Endothelial cell of umbilical vein (primary cell): Measurements from ENCODE around the gene ZNF598. TPM values are rescaled to one million over a fixed set of nuclear protein-coding genes. Genes with fewer than 3 reads are reported as not detected.

Source experiments
- BruUV-seq: library from RNA; stranded (reverse); fragments of 400-500 nt; replicated peaks from 2 replicates; lab custom pipeline; 2021; lab: Mats Ljungman, UMichigan
- CTCF ChIA-PET: fragments of 300-600, 350-600 bp; sonication (Branson Sonifier 250); formaldehyde crosslinking; loops from one replicate; lab custom pipeline; 2021; ENCODE audit warnings: antibody characterized with exemption, inconsistent platforms; lab: Charles Lee
- POLR2A ChIA-PET: fragments of 300-600, 350-600 bp; sonication (Branson Sonifier 250); formaldehyde crosslinking; loops from one replicate; lab custom pipeline; 2021; ENCODE audit warnings: antibody characterized with exemption, inconsistent platforms; lab: Charles Lee
- DNase-seq: peaks from one replicate; pipeline ENCODE4 v3.0.0-alpha.2; 2011; ENCODE audit warnings: low read depth, low spot score
- FAIRE-seq: peaks from 2 replicates; lab custom pipeline; 2011; peaks lifted over from hg19 to GRCh38; lab: Jason Lieb, UNC
- H2AFZ ChIP-seq: 2 replicates; pipeline ENCODE4 v1.6.0; 2012; ENCODE audit warnings: low read depth, low read length, control low read depth, inconsistent platforms
- H3K27ac ChIP-seq: 2 replicates; pipeline ENCODE4 v1.5.1; 2011; ENCODE audit warnings: low read depth, mild to moderate bottlenecking, control low read depth, low read length, moderate library complexity; ENCODE audit not compliant: insufficient read depth
- H3K27me3 ChIP-seq, 2 experiments: 2 replicates each; pipeline versions ENCODE4 v1.6.0 to v1.6.1; 2011; ENCODE audit warnings: low read length in 2 of 2, mixed read lengths in 1 of 2; ENCODE audit not compliant: control insufficient read depth in 2 of 2, insufficient read depth in 2 of 2
- H3K36me3 ChIP-seq, 2 experiments: 2 replicates in 1 of 2; 3 replicates in 1 of 2; pipeline ENCODE4 v1.5.1; 2011; ENCODE audit warnings: low read length in 2 of 2, mild to moderate bottlenecking in 1 of 2, moderate library complexity in 1 of 2; ENCODE audit not compliant: control insufficient read depth in 2 of 2, insufficient read depth in 2 of 2; ENCODE audit errors: extremely low read depth in 1 of 2
- H3K4me1 ChIP-seq: 3 replicates; pipeline ENCODE4 v1.5.1; 2011; ENCODE audit warnings: mild to moderate bottlenecking, low read length; ENCODE audit not compliant: control insufficient read depth, insufficient read depth; ENCODE audit errors: extremely low read depth
- H3K4me2 ChIP-seq: 2 replicates; pipeline ENCODE4 v1.6.1; 2011; ENCODE audit warnings: low read length, control low read depth, mixed read lengths; ENCODE audit not compliant: insufficient read depth
- H3K4me3 ChIP-seq, 3 experiments: fragments of 200-600 bp in 1 of 3; sonication (generic), shearing (Covaris generic) in 1 of 3; replicated peaks in 1 of 3; 2 replicates each; pipeline ENCODE4 v1.5.1; 2011 to 2016; ENCODE audit warnings: control low read depth in 3 of 3, low read length in 3 of 3, mild to moderate bottlenecking in 2 of 3, inconsistent platforms in 1 of 3, low read depth in 1 of 3, moderate library complexity in 1 of 3; ENCODE audit not compliant: insufficient read depth in 1 of 3
- H3K79me2 ChIP-seq: 2 replicates; pipeline ENCODE4 v1.6.0; 2012; ENCODE audit warnings: low read length, inconsistent platforms; ENCODE audit not compliant: control insufficient read depth, insufficient read depth
- H3K9ac ChIP-seq: replicated peaks from 2 replicates; pipeline ENCODE3; 2011; ENCODE audit warnings: low read length, control low read depth; ENCODE audit not compliant: insufficient read depth; ENCODE audit errors: extremely low read depth
- H3K9me1 ChIP-seq: replicated peaks from 3 replicates; pipeline ENCODE4 v1.6.0; 2011; ENCODE audit warnings: mild to moderate bottlenecking, low read length; ENCODE audit not compliant: control insufficient read depth, insufficient read depth; ENCODE audit errors: extremely low read depth
- H3K9me3 ChIP-seq: replicated peaks from 2 replicates; pipeline ENCODE4 v1.5.1; 2012; ENCODE audit warnings: low read length, inconsistent platforms; ENCODE audit not compliant: control insufficient read depth, insufficient read depth
- H4K20me1 ChIP-seq: replicated peaks from 2 replicates; pipeline ENCODE3; 2011; ENCODE audit warnings: mild to moderate bottlenecking, low read length; ENCODE audit not compliant: control insufficient read depth, insufficient read depth; ENCODE audit errors: extremely low read depth
- EZH2 ChIP-seq: IDR thresholded peaks from 2 replicates; pipeline ENCODE4 v1.6.1; 2012; ENCODE audit warnings: borderline replicate concordance, low read depth, mild to moderate bottlenecking, moderate library complexity, low read length, inconsistent platforms; ENCODE audit not compliant: severe bottlenecking
- FOS ChIP-seq: IDR thresholded peaks from 2 replicates; pipeline ENCODE4 v1.6.1; 2011; ENCODE audit warnings: mild to moderate bottlenecking, low read length, moderate library complexity, borderline replicate concordance; ENCODE audit not compliant: insufficient read depth
- GATA2 ChIP-seq: IDR thresholded peaks from 2 replicates; pipeline ENCODE4 v1.7.0; 2011; ENCODE audit warnings: low read depth, mild to moderate bottlenecking, moderate library complexity, mixed read lengths, low read length; ENCODE audit not compliant: insufficient read length, insufficient read depth
- JUN ChIP-seq: IDR thresholded peaks from 2 replicates; pipeline ENCODE4 v1.6.1; 2011; ENCODE audit warnings: borderline replicate concordance, low read depth; ENCODE audit not compliant: insufficient read length, insufficient read depth
- MYC ChIP-seq: IDR thresholded peaks from one replicate; pipeline ENCODE4 v1.6.1; 2011; ENCODE audit warnings: mild to moderate bottlenecking, low read depth, low read length
- POLR2A ChIP-seq: IDR thresholded peaks from 2 replicates; pipeline ENCODE4 v1.6.1; 2012; ENCODE audit warnings: low read depth, mild to moderate bottlenecking, control low read depth, low read length
- POLR2AphosphoS5 ChIP-seq: IDR thresholded peaks from 2 replicates; pipeline ENCODE4 v1.6.1; 2012; ENCODE audit warnings: low read depth, mild to moderate bottlenecking, control low read depth, low read length, moderate library complexity; ENCODE audit not compliant: insufficient read depth
- dilution Hi-C: fragments of 300-500 bp; cut with MboI; formaldehyde crosslinking; loops from one replicate; pipeline ENCODE4 v1.15.0; 2019; ENCODE audit warnings: low sequenced_read_pairs; ENCODE audit not compliant: extremely low pct_ligation_motif_present
- intact Hi-C: fragments of 100-400 bp; cut with micrococcal nuclease; formaldehyde crosslinking; loops from one replicate; pipeline ENCODE4 v1.10.0; 2022
- polyA plus RNA-seq, 4 experiments: library from polyadenylated mRNA; depleted of rRNA in 3 of 4; stranded (reverse) in 3 of 4; unstranded in 1 of 4; fragments of >200 nt; gene quantifications; 2 replicates each; pipeline versions ENCODE4 v1.2.1 to v1.2.3, GENCODE V29; 2011 to 2012; ENCODE audit warnings: missing spikeins in 1 of 4
- total RNA-seq: library from RNA; stranded (reverse); gene quantifications from 2 replicates; pipeline ENCODE4 v1.2.3, GENCODE V29; 2021
- TF ChIP-seq, protein P1 (sequence below): IDR thresholded peaks from 2 replicates; pipeline ENCODE4 v1.6.1; 2011; ENCODE audit not compliant: insufficient read depth, insufficient read length
- TF ChIP-seq, protein P2 (sequence below), 2 donors: IDR thresholded peaks; 1 replicate in 1 of 2; 2 replicates in 1 of 2; pipeline ENCODE4 v1.5.1; 2011; ENCODE audit warnings: low read length in 2 of 2, mild to moderate bottlenecking in 2 of 2, moderate library complexity in 2 of 2, control low read depth in 1 of 2, inconsistent platforms in 1 of 2, low read depth in 1 of 2; ENCODE audit not compliant: insufficient read depth in 1 of 2; ENCODE audit errors: extremely low read depth in 1 of 2

Gene ZNF598
- total and polyA plus RNA-seq, 2 donors (not counting 3 experiments of a cell fraction or from before 2014, with no cell fraction given): 43.3 to 67.0 TPM

DNA sequence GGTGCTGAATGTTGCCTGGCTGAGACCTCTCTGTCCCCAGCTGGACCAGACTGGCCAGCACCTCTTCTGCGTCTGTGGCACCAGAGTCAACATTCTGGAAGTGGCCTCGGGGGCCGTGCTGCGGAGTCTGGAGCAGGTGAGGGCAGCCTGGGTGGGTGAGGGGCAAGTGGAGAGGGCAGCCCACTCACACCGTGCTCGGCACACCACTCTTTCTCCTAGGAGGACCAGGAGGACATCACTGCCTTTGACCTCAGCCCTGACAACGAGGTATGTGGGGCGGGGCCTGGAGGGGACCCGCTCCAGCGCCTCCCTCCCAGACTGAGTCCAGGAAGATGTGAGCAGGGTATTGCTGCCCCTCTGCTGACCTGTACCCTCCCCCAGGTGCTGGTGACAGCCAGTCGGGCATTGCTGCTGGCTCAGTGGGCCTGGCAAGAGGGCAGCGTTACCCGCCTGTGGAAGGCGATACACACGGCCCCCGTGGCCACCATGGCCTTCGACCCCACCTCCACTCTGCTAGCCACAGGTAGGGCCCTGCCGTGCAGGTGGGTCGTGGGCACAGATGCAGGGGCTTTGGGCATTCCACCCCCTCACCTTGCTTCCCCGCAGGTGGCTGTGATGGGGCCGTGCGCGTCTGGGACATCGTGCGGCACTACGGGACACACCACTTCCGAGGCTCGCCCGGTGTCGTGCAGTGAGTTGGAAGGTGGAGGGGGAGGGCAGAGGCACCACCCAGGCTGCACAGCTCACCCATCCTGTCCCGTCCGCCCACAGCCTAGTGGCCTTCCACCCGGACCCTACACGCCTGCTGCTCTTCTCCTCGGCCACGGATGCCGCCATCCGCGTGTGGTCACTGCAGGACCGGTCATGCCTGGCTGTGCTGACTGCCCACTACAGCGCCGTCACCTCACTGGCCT, 35.2 kb downstream of the ZNF598 start:
- dilution Hi-C loops: no loop called here
- H3K4me2 ChIP-seq: no peak overlapping the region
- BruUV-seq: no TSS peak
- DNase-seq (no peak), FAIRE-seq (no peak)
- ChIA-PET POLR2A (interaction anchor here (0.7 kb wide), 1 partner anchor 10 kb away, joined by 3 read pairs; the partner anchor contains the start of gene RPS2), CTCF (no interaction called here)
- no peak for TF ChIP-seq GATA2
- TF ChIP-seq POLR2A: no peak
- TF ChIP-seq EZH2: no peak
- TF ChIP-seq POLR2AphosphoS5: no peak
- TF ChIP-seq JUN: no peak
- TF ChIP-seq, protein P1, sequence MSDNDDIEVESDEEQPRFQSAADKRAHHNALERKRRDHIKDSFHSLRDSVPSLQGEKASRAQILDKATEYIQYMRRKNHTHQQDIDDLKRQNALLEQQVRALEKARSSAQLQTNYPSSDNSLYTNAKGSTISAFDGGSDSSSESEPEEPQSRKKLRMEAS: no peak
- TF ChIP-seq, protein P2, sequence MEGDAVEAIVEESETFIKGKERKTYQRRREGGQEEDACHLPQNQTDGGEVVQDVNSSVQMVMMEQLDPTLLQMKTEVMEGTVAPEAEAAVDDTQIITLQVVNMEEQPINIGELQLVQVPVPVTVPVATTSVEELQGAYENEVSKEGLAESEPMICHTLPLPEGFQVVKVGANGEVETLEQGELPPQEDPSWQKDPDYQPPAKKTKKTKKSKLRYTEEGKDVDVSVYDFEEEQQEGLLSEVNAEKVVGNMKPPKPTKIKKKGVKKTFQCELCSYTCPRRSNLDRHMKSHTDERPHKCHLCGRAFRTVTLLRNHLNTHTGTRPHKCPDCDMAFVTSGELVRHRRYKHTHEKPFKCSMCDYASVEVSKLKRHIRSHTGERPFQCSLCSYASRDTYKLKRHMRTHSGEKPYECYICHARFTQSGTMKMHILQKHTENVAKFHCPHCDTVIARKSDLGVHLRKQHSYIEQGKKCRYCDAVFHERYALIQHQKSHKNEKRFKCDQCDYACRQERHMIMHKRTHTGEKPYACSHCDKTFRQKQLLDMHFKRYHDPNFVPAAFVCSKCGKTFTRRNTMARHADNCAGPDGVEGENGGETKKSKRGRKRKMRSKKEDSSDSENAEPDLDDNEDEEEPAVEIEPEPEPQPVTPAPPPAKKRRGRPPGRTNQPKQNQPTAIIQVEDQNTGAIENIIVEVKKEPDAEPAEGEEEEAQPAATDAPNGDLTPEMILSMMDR (IDR thresholded peaks at IDR 0.05; ENCODE audit: extremely low read depth in 1 of 2, insufficient read depth in 1 of 2, low read depth in 1 of 2, low read length in 2 of 2): no peak
- TF ChIP-seq MYC: no peak
- TF ChIP-seq FOS: no peak
- H3K9me3 ChIP-seq: no peaks in the 10 kb centered on the region
- H3K9ac ChIP-seq: no peak overlapping the region
- H3K27me3 ChIP-seq: peaks cover 1 to 4% of the 10 kb centered on the region in 2 experiments
- no peak overlapping the region for H2AFZ ChIP-seq
- peaks cover 4% of the 10 kb centered on the region for H3K4me1 ChIP-seq
- intact Hi-C loops: no loop called here
- no peak overlapping the region for H3K27ac ChIP-seq
- H3K79me2 ChIP-seq: peaks cover 15% of the 10 kb centered on the region
- no peaks in the 10 kb centered on the region for H4K20me1 ChIP-seq
- peaks cover 9 to 37% of the 10 kb centered on the region in 2 experiments for H3K36me3 ChIP-seq
- H3K9me1 ChIP-seq: no peaks in the 10 kb centered on the region
- no peak overlapping the region for H3K4me3 ChIP-seq
